HEK293 (cell line): Measurements from ENCODE around the gene ATP7B.

Experiments
- CTCF ChIA-PET: fragments of 350-600 bp; formaldehyde crosslinking; extraction: SDS; loops from one replicate; lab custom pipeline; 2021; ENCODE audit warnings: antibody characterized with exemption; lab: Yijun Ruan, JAX
- POLR2A ChIA-PET: fragments of 300-600 bp; formaldehyde crosslinking; extraction: SDS; loops from one replicate; lab custom pipeline; 2020; ENCODE audit warnings: antibody characterized with exemption, inconsistent platforms; lab: Yijun Ruan, JAX
- H3K27ac ChIP-seq: fragments of 200-500 bp; sonication (Bioruptor generic); 2 replicates; pipeline ENCODE4 v1.5.1; 2014; ENCODE audit warnings: low read depth, low read length, control low read depth, inconsistent platforms; ENCODE audit errors: extremely low read depth
- H3K36me3 ChIP-seq, 2 experiments: fragments of 200-500 bp in 1 of 2; sonication (Bioruptor generic) in 1 of 2; 1 replicate in 1 of 2; 2 replicates in 1 of 2; pipeline ENCODE4 v1.5.1; 2014 to 2017; ENCODE audit warnings: inconsistent platforms in 2 of 2, low read length in 2 of 2; ENCODE audit not compliant: control insufficient read depth in 2 of 2, insufficient read depth in 1 of 2
- H3K4me1 ChIP-seq: fragments of 200-500 bp; sonication (Bioruptor generic); 2 replicates; pipeline ENCODE4 v1.5.1; 2014; ENCODE audit warnings: mild to moderate bottlenecking, low read length, inconsistent platforms; ENCODE audit not compliant: control insufficient read depth, insufficient read depth
- H3K4me3 ChIP-seq: 2 replicates; pipeline ENCODE4 v1.5.1; 2011; ENCODE audit warnings: low read depth, mild to moderate bottlenecking, control low read depth, low read length, moderate library complexity
- H3K9me3 ChIP-seq: fragments of 200-500 bp; sonication (Bioruptor generic); 2 replicates; pipeline ENCODE4 v1.5.1; 2014; ENCODE audit warnings: low read depth, low read length, inconsistent platforms; ENCODE audit not compliant: control insufficient read depth, insufficient read depth
- GLIS1 ChIP-seq: fragments of 450-650 bp; formaldehyde crosslinking; IDR thresholded peaks from 2 replicates; pipeline ENCODE4 v1.5.1; 2016; ENCODE audit warnings: missing biosample characterization, missing genetic modification characterization
- SALL2 ChIP-seq: fragments of 450-650 bp; formaldehyde crosslinking; IDR thresholded peaks from 2 replicates; pipeline ENCODE4 v1.5.0; 2017; ENCODE audit warnings: missing biosample characterization, mild to moderate bottlenecking, missing genetic modification characterization, borderline replicate concordance
- SCRT1 ChIP-seq: fragments of 450-650 bp; formaldehyde crosslinking; IDR thresholded peaks from 2 replicates; pipeline ENCODE4 v1.5.1; 2016; ENCODE audit warnings: missing biosample characterization, missing genetic modification characterization, borderline replicate concordance
- SCRT2 ChIP-seq: fragments of 450-650 bp; formaldehyde crosslinking; IDR thresholded peaks from 2 replicates; pipeline ENCODE4 v1.5.1; 2016; ENCODE audit warnings: missing biosample characterization, missing genetic modification characterization
- ZBTB21 ChIP-seq: fragments of 450-650 bp; formaldehyde crosslinking; IDR thresholded peaks from 2 replicates; pipeline ENCODE4 v1.5.1; 2017; ENCODE audit warnings: missing biosample characterization, missing genetic modification characterization
- ZNF133 ChIP-seq: fragments of 450-650 bp; formaldehyde crosslinking; IDR thresholded peaks from 2 replicates; pipeline ENCODE4 v1.5.1; 2016; ENCODE audit warnings: missing biosample characterization, missing genetic modification characterization
- ZNF155 ChIP-seq: fragments of 450-650 bp; formaldehyde crosslinking; IDR thresholded peaks from 2 replicates; pipeline ENCODE4 v1.5.1; 2016; ENCODE audit warnings: missing biosample characterization, missing genetic modification characterization
- ZNF214 ChIP-seq: fragments of 450-650 bp; formaldehyde crosslinking; IDR thresholded peaks from 2 replicates; pipeline ENCODE4 v1.5.1; 2017; ENCODE audit warnings: missing biosample characterization, mild to moderate bottlenecking, missing genetic modification characterization, borderline replicate concordance
- ZNF23 ChIP-seq: fragments of 450-650 bp; formaldehyde crosslinking; IDR thresholded peaks from 2 replicates; pipeline ENCODE4 v1.5.1; 2016; ENCODE audit warnings: missing biosample characterization, missing genetic modification characterization, borderline replicate concordance
- ZNF366 ChIP-seq: fragments of 450-650 bp; formaldehyde crosslinking; conservative IDR thresholded peaks from 2 replicates; pipeline ENCODE4 v1.5.1; 2016; ENCODE audit warnings: missing biosample characterization, missing genetic modification characterization
- ZNF426 ChIP-seq: fragments of 450-650 bp; formaldehyde crosslinking; IDR thresholded peaks from 2 replicates; pipeline ENCODE4 v1.5.1; 2017; ENCODE audit warnings: missing biosample characterization, missing genetic modification characterization, mild to moderate bottlenecking, inconsistent platforms, moderate library complexity
- ZNF677 ChIP-seq: fragments of 450-650 bp; IDR thresholded peaks from 2 replicates; pipeline ENCODE4 v1.5.0; 2018; ENCODE audit warnings: missing biosample characterization, mild to moderate bottlenecking, missing genetic modification characterization, moderate library complexity
- ZNF707 ChIP-seq: fragments of 450-650 bp; formaldehyde crosslinking; IDR thresholded peaks from 2 replicates; pipeline ENCODE4 v1.5.1; 2016; ENCODE audit warnings: missing biosample characterization, missing genetic modification characterization
- TF ChIP-seq, protein P1 (sequence below): fragments of 450-650 bp; formaldehyde crosslinking; IDR thresholded peaks from 2 replicates; pipeline ENCODE4 v1.5.1; 2016; ENCODE audit warnings: missing biosample characterization, missing genetic modification characterization
- TF ChIP-seq, protein P2 (sequence below): fragments of 450-650 bp; formaldehyde crosslinking; IDR thresholded peaks from 2 replicates; pipeline ENCODE4 v1.5.1; 2016; ENCODE audit warnings: missing biosample characterization, missing genetic modification characterization

Gene ATP7B

DNA sequence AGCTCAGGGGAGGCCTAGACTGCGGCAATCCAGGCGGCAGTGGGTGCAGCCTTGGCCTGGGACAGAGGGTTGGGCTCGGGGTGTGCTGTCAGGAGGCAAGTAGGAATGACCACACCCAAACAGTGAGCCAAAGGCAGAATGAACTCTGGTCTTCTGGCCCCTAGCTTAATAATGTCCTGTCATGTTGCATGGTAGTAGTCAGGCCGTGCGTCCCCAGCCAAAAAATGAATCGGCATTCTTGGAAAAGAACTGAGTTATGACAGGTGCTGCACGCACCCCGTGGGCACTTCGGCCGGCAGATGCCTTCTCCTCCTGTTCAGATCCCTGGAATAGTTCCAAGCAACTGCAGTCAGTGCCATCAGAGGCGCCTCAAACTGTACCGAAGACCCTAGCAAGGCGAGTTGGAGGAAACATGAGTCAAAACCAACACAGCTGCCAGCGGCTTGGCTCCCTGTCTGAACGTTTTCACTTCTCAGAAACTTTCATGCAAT, 55.9 kb downstream of the ATP7B start (continued):
- TF ChIP-seq GLIS1 (no peak), SCRT2 (tag by site-specific recombination) (no peak), ZNF707 (tag by site-specific recombination) (no peak), SCRT1 (tag by site-specific recombination) (no peak), SALL2 (no peak), ZBTB21 (tag by site-specific recombination) (no peak)
- TF ChIP-seq, protein P1, sequence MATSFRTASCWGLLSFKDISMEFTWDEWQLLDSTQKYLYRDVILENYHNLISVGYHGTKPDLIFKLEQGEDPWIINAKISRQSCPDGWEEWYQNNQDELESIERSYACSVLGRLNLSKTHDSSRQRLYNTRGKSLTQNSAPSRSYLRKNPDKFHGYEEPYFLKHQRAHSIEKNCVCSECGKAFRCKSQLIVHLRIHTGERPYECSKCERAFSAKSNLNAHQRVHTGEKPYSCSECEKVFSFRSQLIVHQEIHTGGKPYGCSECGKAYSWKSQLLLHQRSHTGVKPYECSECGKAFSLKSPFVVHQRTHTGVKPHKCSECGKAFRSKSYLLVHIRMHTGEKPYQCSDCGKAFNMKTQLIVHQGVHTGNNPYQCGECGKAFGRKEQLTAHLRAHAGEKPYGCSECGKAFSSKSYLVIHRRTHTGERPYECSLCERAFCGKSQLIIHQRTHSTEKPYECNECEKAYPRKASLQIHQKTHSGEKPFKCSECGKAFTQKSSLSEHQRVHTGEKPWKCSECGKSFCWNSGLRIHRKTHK (tag by site-specific recombination): no peak

DNA sequence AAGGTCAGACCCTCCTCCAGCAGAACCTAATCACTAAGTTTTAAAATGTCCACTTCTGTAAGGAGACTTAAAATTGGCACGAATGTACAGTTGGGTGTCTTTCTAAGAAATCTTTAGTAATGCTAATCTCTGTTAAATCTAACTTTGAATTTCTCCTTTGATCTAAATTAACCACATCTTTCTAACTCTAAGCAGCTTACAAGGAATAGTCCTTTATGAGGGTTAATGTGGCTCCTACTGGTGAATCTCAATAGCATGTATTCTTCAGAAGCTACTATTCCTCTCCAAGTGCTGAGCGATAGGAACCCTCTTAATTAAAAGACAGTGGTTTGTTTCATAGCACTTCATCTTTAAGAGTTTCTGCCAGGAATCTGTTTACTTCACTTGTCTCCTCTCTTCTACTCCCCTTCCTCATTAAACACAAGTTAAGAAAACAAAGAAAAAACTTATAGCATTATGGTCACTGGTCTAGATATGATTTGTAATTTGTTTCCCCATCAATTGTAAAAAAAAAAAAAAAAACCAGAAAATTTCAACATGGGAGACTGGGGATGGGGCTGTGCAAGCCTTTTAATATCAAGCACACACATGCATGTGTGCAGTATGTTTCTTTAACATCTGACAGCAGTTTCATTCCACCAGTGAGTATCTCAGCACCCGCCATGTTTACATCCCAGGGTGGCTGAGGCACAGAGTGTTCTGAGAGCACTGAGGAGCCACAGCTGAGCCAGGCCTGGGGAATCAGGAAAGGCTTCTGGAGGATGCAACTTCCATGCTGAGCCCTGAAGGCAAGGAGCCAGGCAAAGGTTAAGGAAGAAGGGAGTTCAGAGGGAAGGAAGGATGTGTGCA, 57.7 kb downstream of the ATP7B start:
- CTCF ChIA-PET: no interaction called here
- Histone ChIP-seq H3K9me3 (no peaks in the 10 kb centered on the region), H3K4me1 (no peaks in the 10 kb centered on the region), H3K36me3 (peaks cover 0 to 15% of the 10 kb centered on the region in 2 experiments; a peak in 2 of 3 replicates), H3K4me3 (no peak overlapping the region), H3K27ac (no peak overlapping the region)
- TF ChIP-seq ZNF23 (tag by site-specific recombination): no peak
- no peak for TF ChIP-seq ZNF366
- POLR2A ChIA-PET: no interaction called here

DNA sequence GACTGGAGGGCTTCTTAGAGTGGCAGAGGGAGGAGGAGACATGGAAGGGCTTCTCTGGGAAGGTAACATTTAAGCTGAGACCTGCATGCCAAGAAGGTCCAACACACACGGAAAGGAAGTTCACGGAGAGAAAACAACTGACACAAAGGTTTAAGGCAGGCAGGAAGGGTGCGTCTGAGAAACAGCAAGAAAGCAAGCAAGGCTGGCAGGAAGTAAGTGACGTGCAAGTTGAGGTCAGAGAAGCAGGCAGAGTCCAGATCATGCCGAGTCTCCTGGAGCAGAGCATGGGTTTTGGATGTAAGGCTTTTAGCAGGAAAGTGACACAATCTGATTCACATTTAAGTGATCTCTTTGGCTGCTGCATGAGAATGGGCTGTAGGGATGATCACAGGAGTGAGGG, 60.5 kb downstream of the ATP7B start:
- no peaks in the 10 kb centered on the region for H3K9me3 ChIP-seq
- no peak for TF ChIP-seq ZNF214
- TF ChIP-seq ZNF133 (tag by site-specific recombination): peak; percentile 95
- peaks cover 0 to 12% of the 10 kb centered on the region in 2 experiments; a peak in 2 of 3 replicates for H3K36me3 ChIP-seq
- H3K27ac ChIP-seq: no peak overlapping the region
- no peak overlapping the region for H3K4me3 ChIP-seq
- H3K4me1 ChIP-seq: no peaks in the 10 kb centered on the region
- ChIA-PET POLR2A (no interaction called here), CTCF (interaction anchor here (0.7 kb wide), 2 partner anchors 129 to 177 kb away, joined by 3 read pairs; no protein-coding TSS in a partner anchor)

DNA sequence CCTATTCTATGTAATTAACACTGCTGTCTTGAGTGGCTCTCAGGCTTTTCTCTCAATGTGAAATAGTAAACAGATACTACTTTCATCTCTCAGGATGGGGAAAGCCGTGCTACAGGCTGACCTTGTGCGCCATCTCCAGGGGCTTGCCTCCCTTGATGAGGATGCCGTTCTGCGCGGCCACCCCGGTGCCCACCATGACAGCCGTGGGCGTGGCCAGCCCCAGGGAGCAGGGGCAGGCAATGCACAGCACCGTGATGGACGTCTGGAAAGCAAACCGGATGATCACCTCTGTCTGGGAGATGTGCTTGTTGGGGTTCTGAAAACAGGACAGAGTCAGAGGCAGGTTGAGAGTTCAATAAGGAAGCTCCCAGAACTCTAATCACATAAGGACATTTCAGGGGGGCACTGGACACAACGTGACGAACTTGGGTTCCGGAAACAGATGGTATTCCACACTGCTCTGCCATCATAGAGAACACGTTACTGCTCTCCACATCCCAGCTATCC, 65.0 kb downstream of the ATP7B start:
- TF ChIP-seq ZNF426 (tag by site-specific recombination): no peak
- TF ChIP-seq ZNF23 (tag by site-specific recombination): no peak
- TF ChIP-seq, protein P2, sequence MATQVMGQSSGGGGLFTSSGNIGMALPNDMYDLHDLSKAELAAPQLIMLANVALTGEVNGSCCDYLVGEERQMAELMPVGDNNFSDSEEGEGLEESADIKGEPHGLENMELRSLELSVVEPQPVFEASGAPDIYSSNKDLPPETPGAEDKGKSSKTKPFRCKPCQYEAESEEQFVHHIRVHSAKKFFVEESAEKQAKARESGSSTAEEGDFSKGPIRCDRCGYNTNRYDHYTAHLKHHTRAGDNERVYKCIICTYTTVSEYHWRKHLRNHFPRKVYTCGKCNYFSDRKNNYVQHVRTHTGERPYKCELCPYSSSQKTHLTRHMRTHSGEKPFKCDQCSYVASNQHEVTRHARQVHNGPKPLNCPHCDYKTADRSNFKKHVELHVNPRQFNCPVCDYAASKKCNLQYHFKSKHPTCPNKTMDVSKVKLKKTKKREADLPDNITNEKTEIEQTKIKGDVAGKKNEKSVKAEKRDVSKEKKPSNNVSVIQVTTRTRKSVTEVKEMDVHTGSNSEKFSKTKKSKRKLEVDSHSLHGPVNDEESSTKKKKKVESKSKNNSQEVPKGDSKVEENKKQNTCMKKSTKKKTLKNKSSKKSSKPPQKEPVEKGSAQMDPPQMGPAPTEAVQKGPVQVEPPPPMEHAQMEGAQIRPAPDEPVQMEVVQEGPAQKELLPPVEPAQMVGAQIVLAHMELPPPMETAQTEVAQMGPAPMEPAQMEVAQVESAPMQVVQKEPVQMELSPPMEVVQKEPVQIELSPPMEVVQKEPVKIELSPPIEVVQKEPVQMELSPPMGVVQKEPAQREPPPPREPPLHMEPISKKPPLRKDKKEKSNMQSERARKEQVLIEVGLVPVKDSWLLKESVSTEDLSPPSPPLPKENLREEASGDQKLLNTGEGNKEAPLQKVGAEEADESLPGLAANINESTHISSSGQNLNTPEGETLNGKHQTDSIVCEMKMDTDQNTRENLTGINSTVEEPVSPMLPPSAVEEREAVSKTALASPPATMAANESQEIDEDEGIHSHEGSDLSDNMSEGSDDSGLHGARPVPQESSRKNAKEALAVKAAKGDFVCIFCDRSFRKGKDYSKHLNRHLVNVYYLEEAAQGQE (tag by site-specific recombination): no peak
- peak; percentile 96 for TF ChIP-seq ZNF677 (tag by site-specific recombination)
- TF ChIP-seq ZNF155 (tag by site-specific recombination): no peak
- Histone ChIP-seq H3K36me3 (peaks cover 0 to 23% of the 10 kb centered on the region in 2 experiments; a peak in 2 of 3 replicates), H3K4me1 (no peaks in the 10 kb centered on the region), H3K27ac (no peak overlapping the region), H3K4me3 (no peak overlapping the region), H3K9me3 (no peaks in the 10 kb centered on the region)
- POLR2A ChIA-PET: no interaction called here
- CTCF ChIA-PET: interaction anchor here (1.0 kb wide), 1 partner anchor 10 kb away, joined by 6 read pairs; no protein-coding TSS in a partner anchor
